Measurements from ENCODE around the gene LRRC26. TPM values are rescaled to one million over a fixed set of nuclear protein-coding genes. Genes with fewer than 3 reads are reported as not detected.

Gene LRRC26
- total and polyA plus RNA-seq, 2 of the 13 experiments (the other 11 are each of a cell fraction or from before 2014, with no cell fraction given): not detected

DNA sequence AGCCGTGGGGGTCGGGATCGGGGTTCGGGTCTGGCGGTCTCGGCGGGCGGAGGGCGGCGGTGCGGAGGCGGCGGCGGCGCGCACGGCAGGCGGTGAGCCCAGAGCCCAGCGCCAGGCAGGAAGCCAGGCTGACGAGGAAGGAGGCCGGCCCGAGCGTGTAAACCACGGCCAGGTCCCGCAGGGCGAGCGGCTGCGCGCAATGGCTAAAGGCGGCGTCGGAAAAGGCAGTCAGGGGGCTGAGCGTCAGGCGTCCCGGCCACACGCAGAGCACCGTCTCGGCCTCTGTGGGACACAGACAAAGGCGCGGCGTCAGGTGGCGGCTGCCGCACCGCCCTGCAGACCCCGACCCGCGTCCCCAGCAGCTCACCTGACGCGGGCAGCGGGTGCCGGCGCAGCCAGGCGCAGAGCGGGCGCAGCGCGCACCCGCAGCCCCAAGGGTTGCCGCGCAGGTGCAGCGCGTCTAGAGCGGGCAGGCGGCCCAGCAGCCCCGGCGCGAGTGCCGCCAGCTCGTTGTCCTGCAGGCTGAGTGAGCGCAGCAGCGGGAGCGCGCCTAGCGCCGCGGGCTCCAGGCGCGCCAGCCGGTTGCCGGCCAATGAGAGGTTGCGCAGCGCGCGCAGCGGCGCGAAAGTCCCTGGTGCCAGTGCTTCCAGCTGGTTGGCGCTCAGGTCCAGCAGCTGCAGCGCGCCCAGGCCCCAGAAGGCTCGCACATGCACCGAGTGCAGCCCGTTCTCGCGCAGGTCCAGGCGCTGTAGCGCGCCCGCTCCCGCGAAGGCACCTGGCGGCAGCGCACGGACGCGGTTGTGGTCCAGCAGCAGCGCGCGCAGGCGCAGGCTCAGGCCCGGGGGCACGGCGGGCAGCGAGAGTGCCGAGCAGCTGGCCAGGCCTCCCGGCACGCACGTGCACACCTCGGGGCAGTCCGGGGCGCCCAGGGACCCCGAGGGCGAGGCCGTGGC lies 671 bp downstream of the LRRC26 start (continued):
- no peak for TF ChIP-seq KLF13 (CRISPR knock-in tag; IDR thresholded peaks at IDR 0.05)
- TF ChIP-seq, protein P1, sequence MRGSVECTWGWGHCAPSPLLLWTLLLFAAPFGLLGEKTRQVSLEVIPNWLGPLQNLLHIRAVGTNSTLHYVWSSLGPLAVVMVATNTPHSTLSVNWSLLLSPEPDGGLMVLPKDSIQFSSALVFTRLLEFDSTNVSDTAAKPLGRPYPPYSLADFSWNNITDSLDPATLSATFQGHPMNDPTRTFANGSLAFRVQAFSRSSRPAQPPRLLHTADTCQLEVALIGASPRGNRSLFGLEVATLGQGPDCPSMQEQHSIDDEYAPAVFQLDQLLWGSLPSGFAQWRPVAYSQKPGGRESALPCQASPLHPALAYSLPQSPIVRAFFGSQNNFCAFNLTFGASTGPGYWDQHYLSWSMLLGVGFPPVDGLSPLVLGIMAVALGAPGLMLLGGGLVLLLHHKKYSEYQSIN (CRISPR knock-in tag; IDR thresholded peaks at IDR 0.05; ENCODE audit: borderline replicate concordance): no peak
- peak; percentile 45; the same call in 1 of the 2 replicates for TF ChIP-seq ZNF329 (CRISPR knock-in tag; IDR thresholded peaks at IDR 0.05; ENCODE audit: low read depth)
- no peak for TF ChIP-seq ATAD3A (CRISPR knock-in tag; IDR thresholded peaks at IDR 0.05)
- no peak; the same call in 1 of the 2 replicates for TF ChIP-seq CHCHD3 (CRISPR knock-in tag; IDR thresholded peaks at IDR 0.05)
- TF ChIP-seq ATM (IDR thresholded peaks at IDR 0.05; ENCODE audit: borderline replicate concordance): no peak
- no peak for TF ChIP-seq SAFB2 (CRISPR knock-in tag; IDR thresholded peaks at IDR 0.05; ENCODE audit: borderline replicate concordance, low read depth)
- no peak for TF ChIP-seq NBN (conservative IDR thresholded peaks at IDR 0.05)
- TF ChIP-seq, protein P2, sequence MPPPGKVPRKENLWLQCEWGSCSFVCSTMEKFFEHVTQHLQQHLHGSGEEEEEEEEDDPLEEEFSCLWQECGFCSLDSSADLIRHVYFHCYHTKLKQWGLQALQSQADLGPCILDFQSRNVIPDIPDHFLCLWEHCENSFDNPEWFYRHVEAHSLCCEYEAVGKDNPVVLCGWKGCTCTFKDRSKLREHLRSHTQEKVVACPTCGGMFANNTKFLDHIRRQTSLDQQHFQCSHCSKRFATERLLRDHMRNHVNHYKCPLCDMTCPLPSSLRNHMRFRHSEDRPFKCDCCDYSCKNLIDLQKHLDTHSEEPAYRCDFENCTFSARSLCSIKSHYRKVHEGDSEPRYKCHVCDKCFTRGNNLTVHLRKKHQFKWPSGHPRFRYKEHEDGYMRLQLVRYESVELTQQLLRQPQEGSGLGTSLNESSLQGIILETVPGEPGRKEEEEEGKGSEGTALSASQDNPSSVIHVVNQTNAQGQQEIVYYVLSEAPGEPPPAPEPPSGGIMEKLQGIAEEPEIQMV (CRISPR knock-in tag; IDR thresholded peaks at IDR 0.05; ENCODE audit: low read depth): no peak
- no peak for TF ChIP-seq ASH2L (IDR thresholded peaks at IDR 0.05; ENCODE audit: insufficient read length, low read depth, low read length)
- no peak for TF ChIP-seq GZF1 (CRISPR knock-in tag; IDR thresholded peaks at IDR 0.05)
- TF ChIP-seq ZNF619 (CRISPR knock-in tag; IDR thresholded peaks at IDR 0.05): no peak
- TF ChIP-seq ZNF724P (CRISPR knock-in tag; IDR thresholded peaks at IDR 0.05; ENCODE audit: borderline replicate concordance): no peak
- no peak for TF ChIP-seq DDIT3 (CRISPR knock-in tag; IDR thresholded peaks at IDR 0.05)
- TF ChIP-seq, protein P3, sequence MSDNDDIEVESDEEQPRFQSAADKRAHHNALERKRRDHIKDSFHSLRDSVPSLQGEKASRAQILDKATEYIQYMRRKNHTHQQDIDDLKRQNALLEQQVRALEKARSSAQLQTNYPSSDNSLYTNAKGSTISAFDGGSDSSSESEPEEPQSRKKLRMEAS (IDR thresholded peaks at IDR 0.05): peak; percentile 46; the same call in 1 of the 2 replicates
- no peak for TF ChIP-seq ZNF234 (CRISPR knock-in tag; conservative IDR thresholded peaks at IDR 0.05)
- TF ChIP-seq, protein P4, sequence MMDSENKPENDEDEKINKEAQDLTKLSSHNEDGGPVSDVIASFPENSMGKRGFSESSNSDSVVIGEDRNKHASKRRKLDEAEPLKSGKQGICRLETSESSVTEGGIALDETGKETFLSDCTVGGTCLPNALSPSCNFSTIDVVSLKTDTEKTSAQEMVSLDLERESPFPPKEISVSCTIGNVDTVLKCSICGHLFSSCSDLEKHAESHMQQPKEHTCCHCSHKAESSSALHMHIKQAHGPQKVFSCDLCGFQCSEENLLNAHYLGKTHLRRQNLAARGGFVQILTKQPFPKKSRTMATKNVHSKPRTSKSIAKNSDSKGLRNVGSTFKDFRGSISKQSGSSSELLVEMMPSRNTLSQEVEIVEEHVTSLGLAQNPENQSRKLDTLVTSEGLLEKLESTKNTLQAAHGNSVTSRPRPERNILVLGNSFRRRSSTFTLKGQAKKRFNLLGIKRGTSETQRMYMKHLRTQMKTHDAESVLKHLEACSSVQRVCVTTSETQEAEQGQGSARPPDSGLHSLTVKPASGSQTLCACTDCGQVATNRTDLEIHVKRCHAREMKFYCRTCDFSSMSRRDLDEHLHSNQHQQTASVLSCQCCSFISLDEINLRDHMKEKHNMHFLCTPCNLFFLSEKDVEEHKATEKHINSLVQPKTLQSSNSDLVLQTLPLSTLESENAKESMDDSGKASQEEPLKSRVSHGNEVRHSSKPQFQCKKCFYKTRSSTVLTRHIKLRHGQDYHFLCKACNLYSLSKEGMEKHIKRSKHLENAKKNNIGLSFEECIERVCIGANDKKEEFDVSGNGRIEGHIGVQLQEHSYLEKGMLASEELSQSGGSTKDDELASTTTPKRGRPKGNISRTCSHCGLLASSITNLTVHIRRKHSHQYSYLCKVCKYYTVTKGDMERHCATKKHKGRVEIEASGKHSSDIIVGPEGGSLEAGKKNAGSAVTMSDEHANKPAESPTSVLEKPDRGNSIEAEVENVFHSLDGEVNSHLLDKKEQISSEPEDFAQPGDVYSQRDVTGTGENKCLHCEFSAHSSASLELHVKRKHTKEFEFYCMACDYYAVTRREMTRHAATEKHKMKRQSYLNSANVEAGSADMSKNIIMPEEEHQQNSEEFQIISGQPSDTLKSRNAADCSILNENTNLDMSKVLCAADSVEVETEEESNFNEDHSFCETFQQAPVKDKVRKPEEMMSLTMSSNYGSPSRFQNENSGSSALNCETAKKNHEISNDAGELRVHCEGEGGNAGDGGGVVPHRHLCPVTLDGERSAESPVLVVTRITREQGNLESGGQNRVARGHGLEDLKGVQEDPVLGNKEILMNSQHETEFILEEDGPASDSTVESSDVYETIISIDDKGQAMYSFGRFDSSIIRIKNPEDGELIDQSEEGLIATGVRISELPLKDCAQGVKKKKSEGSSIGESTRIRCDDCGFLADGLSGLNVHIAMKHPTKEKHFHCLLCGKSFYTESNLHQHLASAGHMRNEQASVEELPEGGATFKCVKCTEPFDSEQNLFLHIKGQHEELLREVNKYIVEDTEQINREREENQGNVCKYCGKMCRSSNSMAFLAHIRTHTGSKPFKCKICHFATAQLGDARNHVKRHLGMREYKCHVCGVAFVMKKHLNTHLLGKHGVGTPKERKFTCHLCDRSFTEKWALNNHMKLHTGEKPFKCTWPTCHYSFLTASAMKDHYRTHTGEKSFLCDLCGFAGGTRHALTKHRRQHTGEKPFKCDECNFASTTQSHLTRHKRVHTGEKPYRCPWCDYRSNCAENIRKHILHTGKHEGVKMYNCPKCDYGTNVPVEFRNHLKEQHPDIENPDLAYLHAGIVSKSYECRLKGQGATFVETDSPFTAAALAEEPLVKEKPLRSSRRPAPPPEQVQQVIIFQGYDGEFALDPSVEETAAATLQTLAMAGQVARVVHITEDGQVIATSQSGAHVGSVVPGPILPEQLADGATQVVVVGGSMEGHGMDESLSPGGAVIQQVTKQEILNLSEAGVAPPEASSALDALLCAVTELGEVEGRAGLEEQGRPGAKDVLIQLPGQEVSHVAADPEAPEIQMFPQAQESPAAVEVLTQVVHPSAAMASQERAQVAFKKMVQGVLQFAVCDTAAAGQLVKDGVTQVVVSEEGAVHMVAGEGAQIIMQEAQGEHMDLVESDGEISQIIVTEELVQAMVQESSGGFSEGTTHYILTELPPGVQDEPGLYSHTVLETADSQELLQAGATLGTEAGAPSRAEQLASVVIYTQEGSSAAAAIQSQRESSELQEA (CRISPR knock-in tag; IDR thresholded peaks at IDR 0.05; ENCODE audit: not compliant biosample characterization): no peak

Data from HepG2 (cell line).